SK-N-SH (cell line): Measurements from ENCODE around the gene UTP14C.
A peak's percentile ranks its signal among the peaks of the same experiment; 100 is the strongest.

Experiments
- JUND ChIP-seq: IDR thresholded peaks from 2 replicates; pipeline ENCODE4 v1.4.0; 2012
- POLR2AphosphoS5 ChIP-seq: IDR thresholded peaks from 2 replicates; pipeline ENCODE4 v1.6.1; 2012; ENCODE audit warnings: low read depth, low read length
- TF ChIP-seq, protein P1 (sequence below): fragments of 200-600 bp; sonication (generic); IDR thresholded peaks from 2 replicates; pipeline ENCODE4 v1.6.1; 2017; ENCODE audit warnings: antibody characterized with exemption, mild to moderate bottlenecking, moderate library complexity

DNA sequence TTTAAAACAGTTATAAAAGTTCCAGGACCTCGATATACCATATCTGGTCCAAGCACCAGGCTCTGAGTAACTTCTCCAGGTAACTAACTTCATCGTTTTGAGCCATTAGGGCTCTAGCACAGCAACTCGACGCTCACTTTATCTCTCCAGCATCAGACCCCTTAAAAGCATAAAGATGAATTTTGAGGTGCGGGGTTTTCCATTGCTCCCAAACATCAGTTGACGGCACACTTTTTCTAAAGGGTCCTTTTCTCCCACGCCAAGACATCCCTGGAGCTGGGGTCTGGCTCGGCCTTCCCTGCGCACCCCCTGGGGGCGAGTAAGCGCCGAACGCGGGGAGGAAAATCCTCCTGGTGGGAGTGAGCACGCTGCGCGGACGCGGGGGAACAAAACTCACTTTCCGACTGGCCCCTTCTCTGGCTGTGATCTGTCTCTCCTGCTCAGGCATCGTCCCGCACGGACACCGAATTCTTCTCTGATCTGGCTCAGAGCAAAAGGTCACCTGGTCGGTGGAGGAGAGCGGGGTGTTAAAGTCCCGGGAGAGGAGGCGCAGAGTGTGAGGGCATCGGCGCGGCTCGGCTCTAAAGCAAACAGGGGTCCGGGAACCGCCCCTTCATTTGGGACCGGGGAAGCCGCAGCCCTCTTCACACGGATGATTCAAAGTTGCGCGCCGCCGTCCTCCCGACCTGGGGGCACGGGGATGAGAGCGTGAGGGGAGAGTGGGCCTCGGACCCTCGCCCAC lies 13.4 kb upstream of the UTP14C start, which contains the start of gene ATP7B:
- TF ChIP-seq POLR2AphosphoS5 (no peak), JUND (no peak)
- TF ChIP-seq, protein P1, sequence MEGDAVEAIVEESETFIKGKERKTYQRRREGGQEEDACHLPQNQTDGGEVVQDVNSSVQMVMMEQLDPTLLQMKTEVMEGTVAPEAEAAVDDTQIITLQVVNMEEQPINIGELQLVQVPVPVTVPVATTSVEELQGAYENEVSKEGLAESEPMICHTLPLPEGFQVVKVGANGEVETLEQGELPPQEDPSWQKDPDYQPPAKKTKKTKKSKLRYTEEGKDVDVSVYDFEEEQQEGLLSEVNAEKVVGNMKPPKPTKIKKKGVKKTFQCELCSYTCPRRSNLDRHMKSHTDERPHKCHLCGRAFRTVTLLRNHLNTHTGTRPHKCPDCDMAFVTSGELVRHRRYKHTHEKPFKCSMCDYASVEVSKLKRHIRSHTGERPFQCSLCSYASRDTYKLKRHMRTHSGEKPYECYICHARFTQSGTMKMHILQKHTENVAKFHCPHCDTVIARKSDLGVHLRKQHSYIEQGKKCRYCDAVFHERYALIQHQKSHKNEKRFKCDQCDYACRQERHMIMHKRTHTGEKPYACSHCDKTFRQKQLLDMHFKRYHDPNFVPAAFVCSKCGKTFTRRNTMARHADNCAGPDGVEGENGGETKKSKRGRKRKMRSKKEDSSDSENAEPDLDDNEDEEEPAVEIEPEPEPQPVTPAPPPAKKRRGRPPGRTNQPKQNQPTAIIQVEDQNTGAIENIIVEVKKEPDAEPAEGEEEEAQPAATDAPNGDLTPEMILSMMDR: peak; percentile 27
